ENCODE measurements around the gene BLVRA. TPM values are rescaled to one million over a fixed set of nuclear protein-coding genes. Genes with fewer than 3 reads are reported as not detected.

Gene BLVRA
- total RNA-seq, 1 experiment from 2014 or later: 40.7 TPM

- no CpG with 5 or more reads among the region's 3 CpGs for WGBS (ENCODE audit: extremely low coverage, insufficient read length, low lambda C conversion rate)
- Histone ChIP-seq H3K23me2 (ENCODE audit: insufficient read length, low read depth, low read length, poor library complexity, severe bottlenecking) (peaks cover 3% of the 10 kb centered on the region), H2AK5ac (ENCODE audit: insufficient read length, low read length) (no peak overlapping the region), H3K27ac (ENCODE audit: insufficient read length, low read depth, low read length) (no peak overlapping the region), H4K20me1 (ENCODE audit: control insufficient read depth, insufficient read depth, insufficient read length) (no peaks in the 10 kb centered on the region), H2BK20ac (ENCODE audit: low read depth, low read length, poor library complexity, severe bottlenecking) (no peak overlapping the region), H2BK15ac (ENCODE audit: low read depth, low read length) (no peak overlapping the region), H3K4me2 (ENCODE audit: insufficient read depth, insufficient read length, low read length) (no peak overlapping the region), H3T11ph (ENCODE audit: low read length) (no peak overlapping the region), H3K56ac (ENCODE audit: insufficient read length, low read depth, low read length) (no peak overlapping the region), H3K79me2 (ENCODE audit: insufficient read depth, low read length) (no peaks in the 10 kb centered on the region), H3K4ac (ENCODE audit: low read depth, low read length) (no peak overlapping the region), H3K23ac (ENCODE audit: insufficient read length, low read depth, low read length) (no peak overlapping the region), H4K8ac (replicated peaks; ENCODE audit: insufficient read length, low read depth, low read length) (no peak overlapping the region), H3K9ac (ENCODE audit: extremely low read depth, insufficient read length, low read length) (no peak overlapping the region), H3K79me1 (ENCODE audit: insufficient read depth, low read depth, low read length, poor library complexity, severe bottlenecking) (no peaks in the 10 kb centered on the region), H3K27me3 (ENCODE audit: insufficient read depth, low read length) (peaks cover 5% of the 10 kb centered on the region; the same call in 1 of the 2 replicates), H4K5ac (ENCODE audit: insufficient read length, low read depth, low read length) (no peak overlapping the region), H3K9me3 (ENCODE audit: control insufficient read depth, low read depth, low read length) (no peaks in the 10 kb centered on the region), H2AFZ (ENCODE audit: low read length) (no peak overlapping the region), H2BK12ac (ENCODE audit: insufficient read length, low read depth, low read length) (no peak overlapping the region), H2BK120ac (ENCODE audit: low read depth, low read length, poor library complexity, severe bottlenecking) (no peak overlapping the region), H3K18ac (ENCODE audit: insufficient read length, low read depth, low read length) (no peak overlapping the region), H3K4me1 (ENCODE audit: insufficient read depth, low read length) (no peaks in the 10 kb centered on the region), H2BK5ac (ENCODE audit: insufficient read length, low read length) (no peak overlapping the region), H4K91ac (ENCODE audit: insufficient read length, low read depth, low read length) (no peak overlapping the region), H3K14ac (ENCODE audit: insufficient read depth, low read length) (no peak overlapping the region)
- peak; percentile 28; the same call in 1 of the 3 replicates for TF ChIP-seq CTCF (conservative IDR thresholded peaks at IDR 0.05)
- peaks cover 26% of the 10 kb centered on the region for H3K27me3 Mint-ChIP-seq (ENCODE audit: low read depth)
- H3K27ac Mint-ChIP-seq: no peak overlapping the region
- no peaks in the 10 kb centered on the region for H3K9me3 Mint-ChIP-seq
- no peak overlapping the region; a peak in 1 of 5 replicates for H3K4me3 Mint-ChIP-seq
- DNase-seq: no peak
- H3K36me3 Mint-ChIP-seq (ENCODE audit: insufficient read depth in 1 of 3, low read depth in 3 of 3): no peaks in the 10 kb centered on the region
- H3K4me1 Mint-ChIP-seq: peaks cover 15 to 20% of the 10 kb centered on the region in 2 experiments
Observed at GRCh38 chr7:43753843-43754242, 4.6 kb upstream of the BLVRA start.

Measured in H9 (cell line).